Esophagus (tissue), 2 donors: Measurements from ENCODE around the gene SON. TPM values are rescaled to one million over a fixed set of nuclear protein-coding genes. Genes with fewer than 3 reads are reported as not detected.

ENCODE experiments used
- H3K27ac ChIP-seq, 2 donors: one replicate each; pipeline ENCODE4 v1.5.1; 2013; ENCODE audit warnings: low read depth in 2 of 2, mild to moderate bottlenecking in 2 of 2, inconsistent platforms in 1 of 2, low read length in 1 of 2, moderate library complexity in 1 of 2
- H3K27me3 ChIP-seq, 2 donors: one replicate each; pipeline ENCODE4 v1.6.1; 2013; ENCODE audit warnings: low read length in 2 of 2, control low read depth in 1 of 2, mild to moderate bottlenecking in 1 of 2; ENCODE audit not compliant: insufficient read depth in 2 of 2, control insufficient read depth in 1 of 2
- H3K36me3 ChIP-seq, 2 donors: one replicate each; pipeline ENCODE4 v1.6.1; 2013; ENCODE audit warnings: low read length in 1 of 2; ENCODE audit not compliant: control insufficient read depth in 2 of 2, insufficient read depth in 2 of 2
- H3K4me1 ChIP-seq, 2 donors: one replicate each; pipeline ENCODE4 v1.6.1; 2013; ENCODE audit warnings: low read length in 1 of 2; ENCODE audit not compliant: control insufficient read depth in 2 of 2, insufficient read depth in 2 of 2
- H3K4me3 ChIP-seq, 2 donors: one replicate each; pipeline ENCODE4 v1.5.1; 2013; ENCODE audit warnings: low read length in 2 of 2, mild to moderate bottlenecking in 2 of 2, low read depth in 1 of 2, moderate library complexity in 1 of 2
- H3K9me3 ChIP-seq, 2 donors: one replicate each; pipeline ENCODE4 v1.6.1; 2013; ENCODE audit warnings: mild to moderate bottlenecking in 2 of 2, low read depth in 1 of 2, low read length in 1 of 2, moderate library complexity in 1 of 2; ENCODE audit not compliant: control insufficient read depth in 2 of 2, insufficient read depth in 1 of 2
- WGBS, 2 donors: extraction: QIAGEN DNeasy Blood & Tissue Kit; methylation state at CpG; one replicate each; pipeline ENCODE4 v1.1.7; 2013; 5-methylcytosine and 5-hydroxymethylcytosine counted together
- polyA plus RNA-seq, 2 donors: library from polyadenylated mRNA; stranded (reverse); fragments of 200-250 nt; gene quantifications; one replicate each; pipeline ENCODE4 v1.2.3, GENCODE V29; 2013
- donor health status: healthy with polysubstance abuse.
- donor health status: Bipolar disorder and iron deficiency.

The SON gene
- polyA plus RNA-seq, 2 donors, result 71.5 to 92.1 TPM

- Histone ChIP-seq H3K27me3 (no peaks in the 10 kb centered on the region), H3K27ac (no peak overlapping the region), H3K4me1 (peaks cover 0 to 2% of the 10 kb centered on the region in 2 donors), H3K36me3 (peaks cover 22 to 48% of the 10 kb centered on the region in 2 donors), H3K9me3 (no peaks in the 10 kb centered on the region), H3K4me3 (no peak overlapping the region)
- WGBS, 2 donors, result 98% methylated on average over 24 of the region's 24 CpGs
Measured at GRCh38 chr21:33552093-33552998, 9.5 kb downstream of the SON start.

GRCh38 chr21:33552999-33553598 lies 10.3 kb downstream of the SON start:
- Histone ChIP-seq H3K36me3 (peaks cover 28 to 51% of the 10 kb centered on the region in 2 donors), H3K4me1 (peaks cover 0 to 2% of the 10 kb centered on the region in 2 donors), H3K27me3 (no peaks in the 10 kb centered on the region), H3K27ac (no peak overlapping the region), H3K9me3 (no peaks in the 10 kb centered on the region), H3K4me3 (no peak overlapping the region)
- WGBS, 2 donors, result 98% methylated on average over 12 of the region's 12 CpGs

GRCh38 chr21:33554236-33554981 lies 11.6 kb downstream of the SON start:
- peaks cover 30 to 51% of the 10 kb centered on the region in 2 donors for H3K36me3 ChIP-seq
- no peaks in the 10 kb centered on the region for H3K27me3 ChIP-seq
- 94 to 95% methylated on average over 18 of the region's 18 CpGs for whole genome bisulfite sequencing, 2 donors
- H3K4me3 ChIP-seq, result no peak overlapping the region
- H3K4me1 ChIP-seq, result peaks cover 0 to 2% of the 10 kb centered on the region in 2 donors
- H3K27ac ChIP-seq, result no peak overlapping the region
- H3K9me3 ChIP-seq, result no peaks in the 10 kb centered on the region

- no peak overlapping the region for H3K27ac ChIP-seq
- H3K4me1 ChIP-seq, result peaks cover 0 to 2% of the 10 kb centered on the region in 2 donors
- no peak overlapping the region for H3K4me3 ChIP-seq
- 97 to 98% methylated on average over 32 of the region's 32 CpGs for WGBS, 2 donors
- no peaks in the 10 kb centered on the region for H3K27me3 ChIP-seq
- no peaks in the 10 kb centered on the region for H3K9me3 ChIP-seq
- H3K36me3 ChIP-seq, result peaks cover 29 to 49% of the 10 kb centered on the region in 2 donors
Measured at GRCh38 chr21:33554982-33555344, 12.1 kb downstream of the SON start.

- H3K27ac ChIP-seq, result no peak overlapping the region
- WGBS, 2 donors, result 96% methylated on average over 19 of the region's 19 CpGs
- H3K4me3 ChIP-seq, result no peak overlapping the region
- peaks cover 0 to 2% of the 10 kb centered on the region in 2 donors for H3K4me1 ChIP-seq
- H3K9me3 ChIP-seq, result no peaks in the 10 kb centered on the region
- H3K36me3 ChIP-seq, result peaks cover 20 to 26% of the 10 kb centered on the region in 2 donors
- no peaks in the 10 kb centered on the region for H3K27me3 ChIP-seq
Measured at GRCh38 chr21:33557447-33557846, 14.6 kb downstream of the SON start.

GRCh38 chr21:33558777-33559421 lies 16.1 kb downstream of the SON start:
- Histone ChIP-seq H3K4me1 (no peaks in the 10 kb centered on the region), H3K27ac (no peak overlapping the region), H3K36me3 (peaks cover 15 to 20% of the 10 kb centered on the region in 2 donors), H3K9me3 (no peaks in the 10 kb centered on the region), H3K4me3 (no peak overlapping the region), H3K27me3 (no peaks in the 10 kb centered on the region)
- 73 to 80% methylated on average over 4 of the region's 4 CpGs for WGBS, 2 donors

- H3K4me3 ChIP-seq, result no peak overlapping the region
- H3K36me3 ChIP-seq, result peaks cover 9 to 13% of the 10 kb centered on the region in 2 donors
- no peaks in the 10 kb centered on the region for H3K4me1 ChIP-seq
- H3K27ac ChIP-seq, result no peak overlapping the region
- no peaks in the 10 kb centered on the region for H3K27me3 ChIP-seq
- no peaks in the 10 kb centered on the region for H3K9me3 ChIP-seq
- WGBS, 2 donors, result 91 to 93% methylated on average over 10 of the region's 10 CpGs
Measured at GRCh38 chr21:33559813-33560212, 17.0 kb downstream of the SON start.

GRCh38 chr21:33560965-33561364 lies 18.1 kb downstream of the SON start:
- Histone ChIP-seq H3K27me3 (no peaks in the 10 kb centered on the region), H3K4me3 (no peak overlapping the region), H3K36me3 (peaks cover 9 to 13% of the 10 kb centered on the region in 2 donors), H3K9me3 (no peaks in the 10 kb centered on the region), H3K27ac (no peak overlapping the region), H3K4me1 (no peaks in the 10 kb centered on the region)

GRCh38 chr21:33561373-33561772 lies 18.5 kb downstream of the SON start:
- H3K27ac ChIP-seq, result no peak overlapping the region
- H3K4me3 ChIP-seq, result no peak overlapping the region
- H3K36me3 ChIP-seq, result peaks cover 9 to 13% of the 10 kb centered on the region in 2 donors
- H3K4me1 ChIP-seq, result no peaks in the 10 kb centered on the region
- no peaks in the 10 kb centered on the region for H3K9me3 ChIP-seq
- 76 to 83% methylated on average over 2 of the region's 2 CpGs for WGBS, 2 donors
- no peaks in the 10 kb centered on the region for H3K27me3 ChIP-seq
